Measurements from ENCODE around the gene C14orf180. TPM values are rescaled to one million over a fixed set of nuclear protein-coding genes. Genes with fewer than 3 reads are reported as not detected.

C14orf180 gene
- total RNA-seq, result not detected

DNA sequence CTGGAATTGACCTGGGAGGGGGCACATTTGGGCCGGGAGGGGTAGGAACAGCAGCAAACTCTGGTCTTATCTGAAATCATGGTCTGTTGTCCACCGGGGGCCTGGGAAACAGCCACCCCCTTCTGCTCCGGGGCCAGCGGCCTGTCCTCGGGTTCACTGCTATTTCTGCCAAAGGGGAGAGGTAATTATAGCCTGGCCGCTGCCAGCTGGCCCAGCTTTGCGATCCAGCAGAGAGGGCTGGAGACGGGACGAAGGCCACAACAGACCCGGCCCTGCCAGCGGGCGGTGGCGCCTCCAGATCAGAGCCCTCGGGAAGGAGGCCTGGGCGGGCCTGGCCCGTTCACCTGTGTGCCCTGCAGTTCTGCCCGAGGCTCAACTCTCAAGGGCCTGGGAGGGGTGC is at the start of gene C14orf180:
C14orf180 (plus strand) TSS at position 258 of the 400 bp plus-strand sequence. CDS start 6,667 bp downstream, outside the sequence.
- Histone ChIP-seq H3K4me1 (ENCODE audit: insufficient read depth, low read length) (no peaks in the 10 kb centered on the region), H3K27me3 (ENCODE audit: insufficient read depth, low read length) (no peaks in the 10 kb centered on the region), H3K9me3 (ENCODE audit: low read depth, low read length) (no peaks in the 10 kb centered on the region), H3K4me3 (ENCODE audit: low read length) (no peak within 1 kb of the TSS)

DNA sequence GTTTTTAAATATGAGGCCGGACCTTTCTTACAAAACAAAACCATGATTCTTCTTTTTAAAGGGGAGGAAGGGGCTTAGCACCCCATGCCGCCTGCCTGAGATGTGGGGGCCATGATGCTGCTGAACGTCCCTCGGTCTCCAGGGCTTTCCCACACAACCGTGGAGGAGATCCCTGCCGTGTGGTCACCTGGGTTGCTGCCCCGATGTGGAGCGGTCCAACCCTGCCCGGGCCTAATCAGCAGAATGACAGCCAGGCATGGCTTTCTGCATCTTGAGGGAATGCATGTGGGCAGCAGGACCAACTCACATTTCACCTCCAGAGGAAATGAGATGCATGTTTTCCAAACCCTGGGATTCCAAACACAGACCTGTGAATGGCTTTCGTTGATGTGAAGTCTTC is 48.9 kb upstream of the C14orf180 start:
- Histone ChIP-seq H3K4me1 (ENCODE audit: insufficient read depth, low read length) (no peaks in the 10 kb centered on the region), H3K9me3 (ENCODE audit: low read depth, low read length) (no peaks in the 10 kb centered on the region), H3K27me3 (ENCODE audit: insufficient read depth, low read length) (no peaks in the 10 kb centered on the region), H3K4me3 (ENCODE audit: low read length) (no peak overlapping the region)

DNA sequence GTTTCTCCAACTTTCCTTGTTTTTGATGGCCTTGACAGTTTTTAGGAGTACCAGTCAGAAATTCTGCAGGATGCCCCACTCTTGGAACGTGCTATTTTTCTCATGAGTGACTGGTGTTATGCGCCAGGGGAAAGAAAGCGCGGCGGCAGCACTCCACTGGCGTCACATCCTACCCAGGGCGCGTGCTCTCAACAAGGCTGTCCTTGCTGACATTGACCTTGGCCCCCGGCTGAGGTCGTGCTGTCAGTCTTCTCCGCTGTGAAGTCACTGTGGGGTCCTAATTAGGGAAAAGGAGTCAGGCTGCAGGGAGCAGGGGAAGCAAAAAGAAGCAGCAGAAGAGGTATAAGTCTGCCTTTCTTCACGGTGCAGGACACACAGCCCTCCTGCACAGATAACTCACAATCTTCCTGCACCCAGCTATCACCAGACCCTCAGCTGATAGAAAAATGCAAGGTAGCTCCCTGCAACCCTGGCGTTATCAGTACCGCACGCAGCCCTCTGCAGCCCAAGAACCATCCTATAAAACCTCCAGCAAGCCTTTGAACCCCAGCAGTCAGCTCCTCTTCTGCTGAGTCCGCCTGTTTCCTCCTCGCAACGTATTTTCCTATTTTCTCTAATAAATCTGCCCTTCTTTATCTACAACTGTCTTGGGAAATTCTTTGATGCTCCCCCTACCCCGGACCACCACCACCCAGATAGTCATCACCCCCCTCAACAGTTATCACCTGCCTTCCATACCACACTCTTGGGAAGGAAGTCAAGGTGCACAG is 48.0 kb upstream of the C14orf180 start:
- Histone ChIP-seq H3K9me3 (ENCODE audit: low read depth, low read length) (no peaks in the 10 kb centered on the region), H3K27me3 (ENCODE audit: insufficient read depth, low read length) (no peaks in the 10 kb centered on the region), H3K4me1 (ENCODE audit: insufficient read depth, low read length) (no peaks in the 10 kb centered on the region), H3K4me3 (ENCODE audit: low read length) (no peak overlapping the region)

DNA sequence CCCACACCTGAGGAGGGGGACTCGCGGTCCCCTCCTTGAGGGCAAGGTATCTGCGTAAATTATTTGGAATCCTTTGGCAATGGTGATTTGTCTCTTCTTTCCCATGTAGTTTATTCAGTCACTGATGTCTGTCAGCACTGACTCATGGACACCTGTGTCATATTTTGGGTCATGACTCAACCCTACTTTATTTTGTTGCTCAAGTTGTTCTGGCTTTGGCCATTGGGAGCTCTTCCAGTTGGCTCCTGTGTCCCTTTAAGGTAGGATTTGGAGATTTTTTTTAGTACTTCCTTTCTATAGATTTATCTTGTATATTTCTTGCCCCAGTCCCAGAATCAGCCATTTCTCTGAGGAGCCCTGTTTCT is 47.4 kb upstream of the C14orf180 start:
- Histone ChIP-seq H3K9me3 (ENCODE audit: low read depth, low read length) (no peaks in the 10 kb centered on the region), H3K27me3 (ENCODE audit: insufficient read depth, low read length) (no peaks in the 10 kb centered on the region), H3K4me3 (ENCODE audit: low read length) (no peak overlapping the region), H3K4me1 (ENCODE audit: insufficient read depth, low read length) (no peaks in the 10 kb centered on the region)

DNA sequence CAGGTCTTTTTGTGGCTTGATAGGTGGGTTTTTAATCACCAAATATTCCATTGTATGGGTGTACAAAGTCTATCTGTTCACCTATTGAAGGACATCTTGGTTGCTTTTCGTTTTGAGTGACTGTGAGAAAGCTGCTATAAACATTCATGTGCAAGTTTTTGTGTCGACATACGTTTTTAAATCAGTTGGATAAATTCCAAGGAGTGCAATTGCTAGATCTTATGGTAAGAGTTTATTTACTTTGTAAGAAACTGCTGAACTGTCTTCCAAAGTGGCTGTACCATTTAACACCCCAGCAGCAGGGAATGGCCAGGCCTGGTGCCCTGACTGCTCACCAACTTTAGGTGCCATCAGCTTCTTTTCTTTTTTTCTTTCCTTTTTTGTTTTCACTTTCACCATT is 45.5 kb upstream of the C14orf180 start:
- no peak overlapping the region for H3K4me3 ChIP-seq (ENCODE audit: low read length)
- H3K9me3 ChIP-seq (ENCODE audit: low read depth, low read length), result no peaks in the 10 kb centered on the region
- H3K27me3 ChIP-seq (ENCODE audit: insufficient read depth, low read length), result no peaks in the 10 kb centered on the region
- no peaks in the 10 kb centered on the region for H3K4me1 ChIP-seq (ENCODE audit: insufficient read depth, low read length)

DNA sequence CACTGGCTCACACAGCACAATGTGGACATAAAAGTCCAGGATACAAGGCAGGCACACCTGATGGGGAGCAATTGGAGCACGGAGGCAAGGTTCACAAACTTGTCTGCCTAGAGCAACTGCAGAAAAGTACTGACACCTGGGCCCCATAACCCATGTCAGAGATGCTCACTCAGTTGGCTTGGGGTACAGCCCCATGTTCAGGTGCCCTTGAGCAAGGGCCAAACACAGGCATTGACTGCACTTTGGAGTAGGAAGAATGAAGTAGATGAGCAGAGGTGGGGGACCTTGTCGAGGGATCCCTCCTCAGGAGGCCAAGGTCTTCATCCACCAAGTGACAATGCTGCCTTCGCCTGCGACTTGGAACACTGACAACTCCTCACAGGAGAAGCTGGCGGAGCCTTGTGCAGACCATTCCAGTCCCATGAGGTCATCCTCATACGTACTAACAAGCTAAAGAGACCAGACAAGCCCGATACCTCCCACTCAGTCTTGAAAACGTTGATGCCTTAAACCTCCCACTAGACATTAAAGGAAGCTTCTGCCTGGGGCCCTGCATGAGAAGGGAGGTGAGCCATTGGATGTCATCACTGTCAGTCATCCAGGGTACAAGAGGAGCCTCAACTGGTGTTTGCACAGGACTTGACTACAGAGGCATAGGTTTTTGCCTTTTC is 42.5 kb upstream of the C14orf180 start:
- Histone ChIP-seq H3K4me1 (ENCODE audit: insufficient read depth, low read length) (no peaks in the 10 kb centered on the region), H3K9me3 (ENCODE audit: low read depth, low read length) (no peaks in the 10 kb centered on the region), H3K27me3 (ENCODE audit: insufficient read depth, low read length) (no peaks in the 10 kb centered on the region), H3K4me3 (ENCODE audit: low read length) (no peak overlapping the region)

DNA sequence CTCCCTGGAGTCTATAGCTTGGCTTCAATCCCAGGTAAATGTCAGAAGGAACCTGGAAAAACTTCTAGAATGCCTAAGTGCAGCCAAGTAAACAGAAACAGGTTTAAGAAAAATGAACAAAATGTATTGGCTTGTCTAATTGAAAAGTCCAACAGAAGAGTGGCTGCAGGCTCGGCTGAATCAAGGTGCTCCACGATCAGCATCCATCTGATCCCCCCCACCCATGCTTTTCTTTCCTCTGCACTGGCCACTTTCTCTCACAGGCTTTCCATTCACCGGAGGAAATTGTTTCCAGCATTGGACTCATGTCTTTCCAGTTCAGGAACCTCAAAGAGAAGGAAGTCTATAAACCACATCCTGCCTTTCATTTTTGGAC is 42.0 kb upstream of the C14orf180 start:
- H3K9me3 ChIP-seq (ENCODE audit: low read depth, low read length), result no peaks in the 10 kb centered on the region
- no peaks in the 10 kb centered on the region for H3K4me1 ChIP-seq (ENCODE audit: insufficient read depth, low read length)
- H3K4me3 ChIP-seq (ENCODE audit: low read length), result no peak overlapping the region
- H3K27me3 ChIP-seq (ENCODE audit: insufficient read depth, low read length), result no peaks in the 10 kb centered on the region

DNA sequence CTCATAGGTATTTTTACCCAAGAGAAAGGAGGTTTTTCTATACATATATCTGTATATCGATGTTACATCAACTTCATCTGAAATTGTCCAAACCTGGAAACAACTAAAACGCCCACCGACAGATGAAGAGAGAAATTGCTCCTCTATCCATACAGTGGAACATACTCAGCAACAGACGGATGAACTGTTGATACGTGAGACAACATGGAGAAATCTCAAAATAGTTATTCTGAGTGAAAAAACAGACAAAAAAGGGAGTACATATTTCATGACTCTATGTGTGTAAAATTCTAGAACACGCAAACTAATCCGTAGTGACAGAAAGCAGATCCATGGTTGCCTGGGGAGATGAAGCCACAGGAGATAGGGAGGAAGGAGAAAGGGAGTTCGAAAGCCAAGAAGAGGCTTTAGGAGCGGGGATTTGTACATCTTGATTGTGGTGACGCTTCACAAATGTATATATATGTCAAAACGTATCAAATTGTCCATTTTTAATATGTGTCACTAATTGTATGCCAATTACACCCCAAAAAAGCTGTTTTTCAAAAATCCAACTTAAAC is 37.6 kb upstream of the C14orf180 start:
- H3K27me3 ChIP-seq (ENCODE audit: insufficient read depth, low read length), result no peaks in the 10 kb centered on the region
- H3K4me3 ChIP-seq (ENCODE audit: low read length), result no peak overlapping the region
- no peaks in the 10 kb centered on the region for H3K4me1 ChIP-seq (ENCODE audit: insufficient read depth, low read length)
- H3K9me3 ChIP-seq (ENCODE audit: low read depth, low read length), result no peaks in the 10 kb centered on the region

DNA sequence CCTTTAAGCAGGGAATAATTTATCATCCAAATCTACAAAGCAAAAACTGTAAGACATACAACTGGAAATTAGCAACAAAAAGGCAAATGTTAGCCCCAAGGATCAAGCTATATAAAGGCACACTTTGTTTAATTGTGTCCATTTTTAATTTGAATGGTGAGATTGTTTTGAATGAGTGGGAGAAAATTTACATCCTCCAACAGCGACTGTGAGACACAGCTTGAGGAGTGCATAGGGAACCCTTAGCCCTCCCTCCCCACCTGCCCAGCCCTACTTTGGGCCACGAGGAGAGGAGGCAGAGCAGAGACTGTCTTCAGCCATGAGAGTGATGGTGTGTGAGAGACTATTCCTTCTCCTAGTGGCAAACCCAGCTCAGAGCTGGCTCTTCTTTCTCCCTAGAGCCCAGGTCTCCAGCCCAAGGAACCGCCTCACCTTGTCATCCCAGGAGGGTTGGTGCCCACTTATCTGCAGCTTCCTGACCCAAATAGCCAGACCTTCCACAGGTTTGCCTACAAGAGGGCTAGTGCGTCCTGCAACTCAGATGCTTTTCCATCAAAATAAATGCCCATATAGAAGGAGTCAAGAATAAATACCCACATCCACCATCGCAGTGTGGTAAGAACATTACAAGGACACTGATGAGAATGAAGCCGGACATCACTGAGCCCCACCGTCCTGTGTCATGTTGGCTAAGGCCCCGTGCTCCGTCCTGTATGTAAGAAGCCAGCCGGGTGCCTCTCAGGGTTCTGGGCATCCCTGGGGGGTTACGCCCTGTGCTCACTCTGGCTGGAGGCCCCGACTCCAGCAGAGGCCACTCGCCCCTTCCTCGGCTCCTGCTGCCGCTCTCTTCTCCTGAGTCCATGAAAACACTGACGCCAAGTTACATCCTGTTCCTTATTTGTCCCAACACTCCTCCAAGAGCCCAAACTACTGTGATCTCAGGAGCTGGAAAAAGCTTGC is 36.4 kb upstream of the C14orf180 start:
- H3K4me1 ChIP-seq (ENCODE audit: insufficient read depth, low read length), result no peaks in the 10 kb centered on the region
- H3K4me3 ChIP-seq (ENCODE audit: low read length), result no peak overlapping the region
- no peaks in the 10 kb centered on the region for H3K9me3 ChIP-seq (ENCODE audit: low read depth, low read length)
- H3K27me3 ChIP-seq (ENCODE audit: insufficient read depth, low read length), result no peaks in the 10 kb centered on the region

DNA sequence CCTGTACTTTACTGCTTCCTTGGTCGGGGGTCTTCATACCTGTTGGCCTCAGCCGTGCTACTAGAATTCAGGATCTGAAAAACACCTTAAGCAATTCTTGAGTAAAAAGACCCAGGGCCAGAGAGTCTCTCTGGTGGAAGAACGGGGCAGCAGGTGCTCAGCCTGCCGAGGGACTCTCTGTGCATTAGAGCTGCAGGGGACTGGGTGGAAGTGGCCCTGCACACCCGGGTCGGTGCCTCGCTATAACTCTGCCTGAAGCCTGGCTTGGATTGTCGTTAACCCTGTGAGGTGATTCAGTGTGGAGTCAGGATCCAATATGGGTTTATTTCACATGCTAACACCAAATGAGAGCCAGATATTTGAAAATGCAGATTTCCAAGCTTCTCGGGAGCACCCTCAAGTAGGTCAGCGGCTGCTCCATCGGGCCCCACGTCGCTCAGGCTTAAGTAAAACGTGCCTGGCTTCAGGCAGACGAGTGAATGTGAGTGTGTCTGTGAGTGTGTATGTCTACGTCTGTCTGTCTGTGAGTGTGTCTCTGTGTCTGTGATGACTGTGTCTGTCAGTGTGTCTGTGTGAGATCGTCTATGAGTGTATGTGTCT is 35.1 kb upstream of the C14orf180 start:
- Histone ChIP-seq H3K27me3 (ENCODE audit: insufficient read depth, low read length) (no peaks in the 10 kb centered on the region), H3K4me1 (ENCODE audit: insufficient read depth, low read length) (no peaks in the 10 kb centered on the region), H3K9me3 (ENCODE audit: low read depth, low read length) (no peaks in the 10 kb centered on the region)

DNA sequence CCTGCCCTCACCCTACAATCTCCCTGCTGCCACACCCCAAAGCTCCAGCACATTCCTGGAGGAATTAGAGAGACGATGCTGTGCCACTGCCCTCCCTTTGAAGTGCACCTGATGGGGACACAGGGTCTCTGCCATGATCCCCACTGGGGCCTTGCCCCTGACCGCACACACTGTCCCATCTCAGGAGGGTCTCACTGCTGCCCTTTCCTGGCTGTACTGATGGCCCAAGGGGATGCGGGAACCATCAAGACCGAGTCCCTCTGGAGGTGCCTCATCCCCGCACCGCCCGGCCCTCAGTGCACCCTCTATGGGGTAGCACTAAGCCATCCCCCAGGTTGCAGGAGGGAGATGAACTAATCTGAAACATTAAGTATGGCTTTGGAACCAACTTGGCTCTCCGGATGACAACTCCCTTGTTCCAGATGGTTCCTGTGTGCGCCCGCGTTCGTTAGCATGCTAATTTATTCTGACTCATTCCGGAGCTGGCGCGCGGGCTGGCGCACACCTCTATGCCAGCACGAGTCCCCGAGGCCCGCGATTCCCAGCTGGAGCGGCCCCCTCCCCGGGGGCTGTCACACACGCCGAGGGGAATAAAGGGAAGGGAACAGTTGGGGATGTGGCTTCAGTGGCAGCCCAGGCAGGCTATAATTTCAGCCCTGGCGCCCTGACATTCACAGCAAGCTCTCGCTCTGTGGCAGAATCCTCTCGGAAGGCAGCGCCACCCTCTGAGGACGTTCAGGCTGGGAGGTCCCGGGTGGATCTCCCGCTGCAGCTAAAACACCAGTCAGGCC is 34.2 kb upstream of the C14orf180 start:
- Histone ChIP-seq H3K27me3 (ENCODE audit: insufficient read depth, low read length) (no peaks in the 10 kb centered on the region), H3K9me3 (ENCODE audit: low read depth, low read length) (no peaks in the 10 kb centered on the region), H3K4me3 (ENCODE audit: low read length) (no peak overlapping the region), H3K4me1 (ENCODE audit: insufficient read depth, low read length) (no peaks in the 10 kb centered on the region)

More for the DNA sequence above, 35.1 kb upstream of the C14orf180 start:
- H3K4me3 ChIP-seq (ENCODE audit: low read length), result no peak overlapping the region

DNA sequence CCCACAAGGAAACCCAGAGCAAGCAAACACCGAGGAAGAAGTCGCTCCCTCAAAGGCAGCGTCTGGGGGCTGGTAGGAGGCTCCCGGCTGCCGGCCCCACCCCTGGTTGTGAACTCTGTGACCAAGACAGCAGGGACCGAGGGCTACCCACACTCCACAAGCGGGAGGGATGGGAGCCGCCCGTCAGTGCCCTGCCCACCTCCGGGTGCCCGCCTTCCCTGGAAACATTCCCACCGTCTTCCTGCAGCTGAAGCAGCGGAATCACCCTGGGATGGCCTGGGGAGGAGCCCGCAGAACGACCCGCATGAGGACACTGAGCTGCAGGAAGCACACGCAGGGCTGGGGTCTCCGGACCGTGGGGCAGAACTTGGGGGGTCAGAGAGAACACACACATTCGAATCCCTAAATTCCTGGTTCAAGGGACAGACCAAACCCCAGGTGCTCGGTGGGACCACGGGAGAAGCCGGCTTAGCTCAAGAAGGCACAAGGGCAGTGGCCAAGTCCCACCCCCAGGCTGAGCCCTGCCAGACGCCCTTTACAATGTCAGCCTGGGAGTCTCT is 33.5 kb upstream of the C14orf180 start:
- no peaks in the 10 kb centered on the region for H3K27me3 ChIP-seq (ENCODE audit: insufficient read depth, low read length)
- no peaks in the 10 kb centered on the region for H3K9me3 ChIP-seq (ENCODE audit: low read depth, low read length)

DNA sequence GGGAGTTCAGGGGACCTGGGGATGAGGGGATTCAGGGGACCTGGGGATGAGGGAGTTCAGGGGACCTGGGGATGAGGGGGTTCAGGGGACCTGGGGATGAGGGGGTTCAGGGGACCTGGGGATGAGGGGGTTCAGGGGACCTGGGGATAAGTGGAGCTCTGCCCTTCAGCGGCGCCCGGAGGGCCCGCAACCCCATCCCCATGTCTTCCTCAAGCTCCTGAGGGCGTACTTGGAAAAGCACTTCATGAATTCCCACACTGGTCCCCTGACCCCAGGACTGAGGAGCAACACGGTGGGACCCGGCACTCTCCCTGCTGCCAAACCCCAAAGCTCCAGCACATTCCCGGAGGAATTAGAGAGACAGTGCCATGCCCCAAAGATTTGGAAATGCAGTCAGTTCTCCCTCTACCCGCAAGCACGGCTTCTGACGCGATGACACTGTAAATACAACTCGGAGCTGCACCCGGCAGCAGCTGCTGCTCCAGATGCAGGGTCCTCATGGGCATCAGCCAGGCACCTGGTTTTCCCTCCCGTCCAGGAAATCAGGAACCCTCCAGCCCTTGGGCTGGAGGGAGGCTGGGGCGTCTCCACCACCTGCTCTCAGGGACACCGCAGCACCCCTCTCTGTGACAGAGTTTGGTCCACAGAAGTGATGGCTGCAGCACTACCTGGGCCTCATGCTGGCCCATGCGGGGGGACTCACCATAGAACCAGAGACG is 32.8 kb upstream of the C14orf180 start:
- Histone ChIP-seq H3K9me3 (ENCODE audit: low read depth, low read length) (no peaks in the 10 kb centered on the region), H3K4me1 (ENCODE audit: insufficient read depth, low read length) (no peaks in the 10 kb centered on the region), H3K27me3 (ENCODE audit: insufficient read depth, low read length) (no peaks in the 10 kb centered on the region), H3K4me3 (ENCODE audit: low read length) (no peak overlapping the region)

More for the DNA sequence above, 33.5 kb upstream of the C14orf180 start:
- H3K4me3 ChIP-seq (ENCODE audit: low read length), result no peak overlapping the region
- no peaks in the 10 kb centered on the region for H3K4me1 ChIP-seq (ENCODE audit: insufficient read depth, low read length)
